ENCODE measurements around the gene PRDM2. TPM values are rescaled to one million over a fixed set of nuclear protein-coding genes. Genes with fewer than 3 reads are reported as not detected.

The PRDM2 gene
- total and polyA plus RNA-seq, 2 experiments from 2014 or later: 11.5 to 18.6 TPM

GRCh38 chr1:13836136-13836535, 136.1 kb downstream of the PRDM2 start:
- H3K4me2 ChIP-seq: no peak overlapping the region
- TF ChIP-seq EZH2 (IDR thresholded peaks at IDR 0.05; ENCODE audit: borderline replicate concordance) (no peak), CTCF (IDR thresholded peaks at IDR 0.05; ENCODE audit: poor library complexity) (no peak), EZH2phosphoT487 (IDR thresholded peaks at IDR 0.05; ENCODE audit: low read depth, severe bottlenecking, unreplicated experiment) (no peak)
- WGBS (ENCODE audit: low lambda C conversion rate, missing lambda C conversion rate): 80% methylated on average over 5 of the region's 5 CpGs
- no peaks in the 10 kb centered on the region for H4K20me1 ChIP-seq (ENCODE audit: insufficient read depth, poor library complexity, severe bottlenecking)
- no peak overlapping the region for H3K27ac ChIP-seq
- no peaks in the 10 kb centered on the region for H3K9me2 ChIP-seq (replicated peaks; ENCODE audit: insufficient read depth)
- H3K4me3 ChIP-seq: no peak overlapping the region
- no peaks in the 10 kb centered on the region for H3K79me2 ChIP-seq
- no peak overlapping the region for H2AFZ ChIP-seq
- DNase-seq (ENCODE audit: low spot score): no peak
- no peaks in the 10 kb centered on the region for H3K4me1 ChIP-seq (ENCODE audit: insufficient read depth)
- no peaks in the 10 kb centered on the region for H3K36me3 ChIP-seq (replicated peaks; ENCODE audit: insufficient read depth, low read depth)
- no peaks in the 10 kb centered on the region for H3K9me3 ChIP-seq (ENCODE audit: low read depth)
- H3K27me3 ChIP-seq: no peaks in the 10 kb centered on the region

GRCh38 chr1:13836631-13837030, 136.6 kb downstream of the PRDM2 start:
- H3K27me3 ChIP-seq: no peaks in the 10 kb centered on the region
- no peaks in the 10 kb centered on the region for H3K4me1 ChIP-seq (ENCODE audit: insufficient read depth)
- no peaks in the 10 kb centered on the region for H4K20me1 ChIP-seq (ENCODE audit: insufficient read depth, poor library complexity, severe bottlenecking)
- H3K79me2 ChIP-seq: no peaks in the 10 kb centered on the region
- no peaks in the 10 kb centered on the region for H3K9me2 ChIP-seq (replicated peaks; ENCODE audit: insufficient read depth)
- H3K27ac ChIP-seq: no peak overlapping the region
- no peak overlapping the region for H2AFZ ChIP-seq
- WGBS (ENCODE audit: low lambda C conversion rate, missing lambda C conversion rate): 91% methylated on average over 1 of the region's 1 CpG
- no peak for TF ChIP-seq EZH2 (IDR thresholded peaks at IDR 0.05; ENCODE audit: borderline replicate concordance)
- no peak for TF ChIP-seq EZH2phosphoT487 (IDR thresholded peaks at IDR 0.05; ENCODE audit: low read depth, severe bottlenecking, unreplicated experiment)
- no peak for TF ChIP-seq CTCF (IDR thresholded peaks at IDR 0.05; ENCODE audit: poor library complexity)
- H3K36me3 ChIP-seq (replicated peaks; ENCODE audit: insufficient read depth, low read depth): no peaks in the 10 kb centered on the region
- no peaks in the 10 kb centered on the region for H3K9me3 ChIP-seq (ENCODE audit: low read depth)
- DNase-seq (ENCODE audit: low spot score): no peak
- H3K4me2 ChIP-seq: no peak overlapping the region
- H3K4me3 ChIP-seq: no peak overlapping the region

- H3K79me2 ChIP-seq: no peaks in the 10 kb centered on the region
- TF ChIP-seq CTCF (IDR thresholded peaks at IDR 0.05; ENCODE audit: poor library complexity) (no peak), EZH2phosphoT487 (IDR thresholded peaks at IDR 0.05; ENCODE audit: low read depth, severe bottlenecking, unreplicated experiment) (no peak), EZH2 (IDR thresholded peaks at IDR 0.05; ENCODE audit: borderline replicate concordance) (no peak)
- no peaks in the 10 kb centered on the region for H3K27me3 ChIP-seq
- H3K27ac ChIP-seq: no peak overlapping the region
- DNase-seq (ENCODE audit: low spot score): no peak
- H4K20me1 ChIP-seq (ENCODE audit: insufficient read depth, poor library complexity, severe bottlenecking): no peaks in the 10 kb centered on the region
- H3K4me2 ChIP-seq: no peak overlapping the region
- H2AFZ ChIP-seq: no peak overlapping the region
- no peaks in the 10 kb centered on the region for H3K36me3 ChIP-seq (replicated peaks; ENCODE audit: insufficient read depth, low read depth)
- H3K9me2 ChIP-seq (replicated peaks; ENCODE audit: insufficient read depth): no peaks in the 10 kb centered on the region
- 88% methylated on average over 1 of the region's 1 CpG for WGBS (ENCODE audit: low lambda C conversion rate, missing lambda C conversion rate)
- no peaks in the 10 kb centered on the region for H3K9me3 ChIP-seq (ENCODE audit: low read depth)
- H3K4me3 ChIP-seq: no peak overlapping the region
- no peaks in the 10 kb centered on the region for H3K4me1 ChIP-seq (ENCODE audit: insufficient read depth)
Measured at GRCh38 chr1:13838236-13838635, 138.2 kb downstream of the PRDM2 start.

- TF ChIP-seq EZH2 (IDR thresholded peaks at IDR 0.05; ENCODE audit: borderline replicate concordance) (no peak), EZH2phosphoT487 (IDR thresholded peaks at IDR 0.05; ENCODE audit: low read depth, severe bottlenecking, unreplicated experiment) (no peak), CTCF (IDR thresholded peaks at IDR 0.05; ENCODE audit: poor library complexity) (no peak)
- no peaks in the 10 kb centered on the region for H3K9me2 ChIP-seq (replicated peaks; ENCODE audit: insufficient read depth)
- WGBS (ENCODE audit: low lambda C conversion rate, missing lambda C conversion rate): 91% methylated on average over 2 of the region's 2 CpGs
- H3K4me3 ChIP-seq: no peak overlapping the region
- no peak overlapping the region for H3K4me2 ChIP-seq
- peaks cover 3% of the 10 kb centered on the region for H3K27me3 ChIP-seq
- no peak overlapping the region for H3K27ac ChIP-seq
- no peaks in the 10 kb centered on the region for H3K4me1 ChIP-seq (ENCODE audit: insufficient read depth)
- no peaks in the 10 kb centered on the region for H4K20me1 ChIP-seq (ENCODE audit: insufficient read depth, poor library complexity, severe bottlenecking)
- no peaks in the 10 kb centered on the region for H3K79me2 ChIP-seq
- H3K36me3 ChIP-seq (replicated peaks; ENCODE audit: insufficient read depth, low read depth): no peaks in the 10 kb centered on the region
- no peaks in the 10 kb centered on the region for H3K9me3 ChIP-seq (ENCODE audit: low read depth)
- no peak for DNase-seq (ENCODE audit: low spot score)
- H2AFZ ChIP-seq: no peak overlapping the region
Measured at GRCh38 chr1:13842497-13842896, 142.5 kb downstream of the PRDM2 start.
